ENCODE results near the gene SLC25A47.

The SLC25A47 gene

DNA sequence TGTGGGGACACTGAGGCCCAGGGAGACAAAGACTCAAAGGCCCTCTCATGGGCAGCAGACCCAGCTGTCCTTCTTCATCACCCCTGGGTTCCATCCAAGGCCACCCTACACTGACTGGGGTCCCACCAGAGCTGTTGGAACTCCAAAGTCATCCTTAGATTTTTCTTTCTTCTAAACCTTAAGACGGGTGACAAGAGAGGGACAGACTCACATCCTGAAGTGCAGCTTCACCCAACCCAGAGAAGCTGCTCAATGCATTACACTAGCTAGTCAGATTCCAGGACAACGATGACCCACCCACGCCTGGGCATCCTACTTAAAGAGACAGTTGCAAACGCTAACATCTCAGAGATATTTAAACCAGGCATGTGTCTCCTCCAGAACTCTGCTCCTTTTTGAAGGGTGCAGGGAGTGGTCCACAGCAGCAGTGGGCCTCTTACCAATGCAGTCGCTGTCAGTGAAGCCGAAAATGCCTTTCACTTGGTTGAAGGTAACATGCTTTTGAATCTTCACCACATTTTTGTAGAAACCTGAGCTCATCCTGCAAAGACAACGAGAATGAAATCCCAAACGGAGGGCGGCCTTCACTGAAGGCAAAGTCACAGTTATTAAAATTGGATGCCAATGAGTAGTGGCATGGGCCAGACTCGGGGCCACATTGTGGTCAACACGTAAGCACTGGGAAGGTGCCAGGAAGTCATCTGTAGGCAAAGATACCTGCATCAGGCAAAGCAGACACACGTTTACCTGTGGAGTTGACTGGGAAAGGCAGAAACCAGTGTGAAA lies 23.4 kb downstream of the SLC25A47 start:
- H3K79me1 ChIP-seq (ENCODE audit: low read length): no peaks in the 10 kb centered on the region
- no peak overlapping the region for H3K56ac ChIP-seq (ENCODE audit: low read length)
- H3K79me2 ChIP-seq (ENCODE audit: control insufficient read depth, insufficient read depth, low read length): no peaks in the 10 kb centered on the region
- H2BK5ac ChIP-seq (ENCODE audit: low read length): no peak overlapping the region
- H3K4me1 ChIP-seq (ENCODE audit: control insufficient read depth, low read depth, low read length): no peaks in the 10 kb centered on the region
- H3K4me3 ChIP-seq (ENCODE audit: low read length): no peak overlapping the region
- no peaks in the 10 kb centered on the region for H3K27me3 ChIP-seq (ENCODE audit: insufficient read depth, low read length, poor library complexity)
- H3K9ac ChIP-seq (ENCODE audit: low read length): no peak overlapping the region
- H4K8ac ChIP-seq (ENCODE audit: low read depth, low read length): no peak overlapping the region
- no peak overlapping the region for H3K4ac ChIP-seq (ENCODE audit: low read depth, low read length)
- WGBS (ENCODE audit: extremely low coverage, insufficient coverage, low lambda C conversion rate): no CpG with 5 or more reads among the region's 12 CpGs
- H2BK120ac ChIP-seq (ENCODE audit: low read depth, low read length): no peak overlapping the region
- no peak for DNase-seq
- H2AK5ac ChIP-seq (ENCODE audit: low read length): no peak overlapping the region
- no peak overlapping the region for H3K18ac ChIP-seq (ENCODE audit: low read length)
- H2BK15ac ChIP-seq (replicated peaks; ENCODE audit: low read depth): no peak overlapping the region
- H3K27ac ChIP-seq (ENCODE audit: low read depth, low read length): no peak overlapping the region
- H3K4me2 ChIP-seq (ENCODE audit: low read length): no peak overlapping the region
- no peak overlapping the region for H4K5ac ChIP-seq (ENCODE audit: low read length)
- H3K36me3 ChIP-seq (ENCODE audit: control insufficient read depth, insufficient read depth, low read length): peaks cover 32% of the 10 kb centered on the region
- H3K23ac ChIP-seq (ENCODE audit: low read length): no peak overlapping the region

DNA sequence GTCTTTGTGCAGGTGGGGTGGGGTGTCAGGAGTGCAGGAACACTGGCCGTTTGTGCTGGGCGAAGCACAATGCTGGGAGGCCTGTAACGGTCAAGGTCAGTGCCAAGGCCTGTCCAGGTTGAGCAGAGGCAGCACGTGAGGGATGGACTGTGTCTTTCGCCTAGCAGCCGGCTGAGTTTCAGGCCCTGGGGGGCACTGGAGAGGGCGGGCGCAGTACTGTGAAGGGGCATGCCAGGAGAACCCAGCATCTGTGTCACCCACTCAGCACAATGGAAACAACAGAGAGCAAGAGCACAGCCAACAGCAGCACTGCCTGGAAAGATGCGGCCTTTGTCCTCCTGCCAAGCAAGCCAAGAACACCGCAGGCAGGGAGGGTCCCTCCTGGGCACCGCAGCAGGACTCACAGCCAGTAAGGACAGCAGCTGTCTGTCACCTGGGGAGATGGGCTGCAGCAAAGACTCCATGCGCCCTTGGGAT lies 25.2 kb downstream of the SLC25A47 start:
- H3K4me3 ChIP-seq (ENCODE audit: low read length): no peak overlapping the region
- no peak overlapping the region for H2AK5ac ChIP-seq (ENCODE audit: low read length)
- H3K27ac ChIP-seq (ENCODE audit: low read depth, low read length): no peak overlapping the region
- H2BK15ac ChIP-seq (replicated peaks; ENCODE audit: low read depth): no peak overlapping the region
- no CpG with 5 or more reads among the region's 12 CpGs for WGBS (ENCODE audit: extremely low coverage, insufficient coverage, low lambda C conversion rate)
- no peak overlapping the region for H3K23ac ChIP-seq (ENCODE audit: low read length)
- no peak overlapping the region for H3K18ac ChIP-seq (ENCODE audit: low read length)
- no peak overlapping the region for H3K56ac ChIP-seq (ENCODE audit: low read length)
- no peak overlapping the region for H2BK5ac ChIP-seq (ENCODE audit: low read length)
- H3K4me2 ChIP-seq (ENCODE audit: low read length): no peak overlapping the region
- no peak overlapping the region for H3K4ac ChIP-seq (ENCODE audit: low read depth, low read length)
- H2BK120ac ChIP-seq (ENCODE audit: low read depth, low read length): no peak overlapping the region
- DNase-seq: no peak
- H3K79me2 ChIP-seq (ENCODE audit: control insufficient read depth, insufficient read depth, low read length): no peaks in the 10 kb centered on the region
- H3K4me1 ChIP-seq (ENCODE audit: control insufficient read depth, low read depth, low read length): no peaks in the 10 kb centered on the region
- H3K27me3 ChIP-seq (ENCODE audit: insufficient read depth, low read length, poor library complexity): no peaks in the 10 kb centered on the region
- peaks cover 26% of the 10 kb centered on the region for H3K36me3 ChIP-seq (ENCODE audit: control insufficient read depth, insufficient read depth, low read length)
- H3K9ac ChIP-seq (ENCODE audit: low read length): no peak overlapping the region
- H4K5ac ChIP-seq (ENCODE audit: low read length): no peak overlapping the region
- H3K79me1 ChIP-seq (ENCODE audit: low read length): no peaks in the 10 kb centered on the region
- no peak overlapping the region for H4K8ac ChIP-seq (ENCODE audit: low read depth, low read length)

DNA sequence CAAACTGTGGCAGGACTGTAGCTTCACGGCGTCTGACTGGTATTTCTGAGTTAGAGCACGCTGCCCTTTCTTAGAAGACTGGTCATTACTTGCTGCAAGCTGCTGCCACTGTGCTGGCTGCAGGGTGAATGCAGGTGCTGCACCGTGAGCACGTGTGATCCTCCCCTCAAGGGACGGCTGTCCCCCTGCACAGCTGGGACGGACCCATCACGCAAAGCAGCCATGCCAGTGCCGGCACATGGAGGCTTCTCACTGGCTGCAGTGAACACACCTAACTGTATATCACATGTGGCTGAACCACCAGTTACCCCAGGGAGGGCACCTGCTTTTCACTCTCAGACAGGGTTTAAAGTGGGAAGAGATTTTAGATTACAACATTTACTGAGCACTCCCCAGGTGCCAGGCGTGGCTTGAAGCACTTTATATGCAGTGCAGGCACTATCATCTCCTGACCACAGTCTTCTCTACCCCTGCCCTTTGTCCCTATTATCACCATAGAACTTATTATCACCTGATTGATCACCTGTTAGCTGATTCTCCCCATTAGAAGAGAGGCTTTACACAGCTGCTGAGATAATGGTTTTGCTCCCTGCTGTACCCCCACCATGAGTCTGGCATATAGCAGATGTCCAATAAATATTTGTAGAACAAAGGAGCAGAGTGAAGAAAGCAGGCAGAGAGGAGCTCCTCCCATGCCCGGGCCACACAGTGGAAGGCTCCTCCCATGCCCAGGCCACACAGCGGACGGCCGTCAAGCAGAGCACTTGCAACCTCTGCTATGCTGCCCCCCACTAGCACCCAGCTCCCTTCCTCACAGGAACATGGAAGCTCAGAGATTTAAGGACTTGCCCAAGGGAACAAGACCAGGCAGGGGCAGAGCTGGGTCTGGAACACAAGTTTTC lies 25.9 kb downstream of the SLC25A47 start:
- Histone ChIP-seq H3K4me2 (ENCODE audit: low read length) (no peak overlapping the region), H4K5ac (ENCODE audit: low read length) (no peak overlapping the region), H3K36me3 (ENCODE audit: control insufficient read depth, insufficient read depth, low read length) (peaks cover 32% of the 10 kb centered on the region), H2BK5ac (ENCODE audit: low read length) (no peak overlapping the region), H3K79me2 (ENCODE audit: control insufficient read depth, insufficient read depth, low read length) (no peaks in the 10 kb centered on the region), H3K18ac (ENCODE audit: low read length) (no peak overlapping the region), H2BK15ac (replicated peaks; ENCODE audit: low read depth) (no peak overlapping the region), H3K4ac (ENCODE audit: low read depth, low read length) (no peak overlapping the region), H3K27me3 (ENCODE audit: insufficient read depth, low read length, poor library complexity) (no peaks in the 10 kb centered on the region), H2BK120ac (ENCODE audit: low read depth, low read length) (no peak overlapping the region), H3K23ac (ENCODE audit: low read length) (no peak overlapping the region), H2AK5ac (ENCODE audit: low read length) (no peak overlapping the region), H4K8ac (ENCODE audit: low read depth, low read length) (no peak overlapping the region), H3K79me1 (ENCODE audit: low read length) (no peaks in the 10 kb centered on the region), H3K4me3 (ENCODE audit: low read length) (no peak overlapping the region), H3K4me1 (ENCODE audit: control insufficient read depth, low read depth, low read length) (no peaks in the 10 kb centered on the region), H3K56ac (ENCODE audit: low read length) (no peak overlapping the region), H3K27ac (ENCODE audit: low read depth, low read length) (peak overlapping the region; percentile 3), H3K9ac (ENCODE audit: low read length) (no peak overlapping the region)
- no CpG with 5 or more reads among the region's 14 CpGs for WGBS (ENCODE audit: extremely low coverage, insufficient coverage, low lambda C conversion rate)
- no peak for DNase-seq

DNA sequence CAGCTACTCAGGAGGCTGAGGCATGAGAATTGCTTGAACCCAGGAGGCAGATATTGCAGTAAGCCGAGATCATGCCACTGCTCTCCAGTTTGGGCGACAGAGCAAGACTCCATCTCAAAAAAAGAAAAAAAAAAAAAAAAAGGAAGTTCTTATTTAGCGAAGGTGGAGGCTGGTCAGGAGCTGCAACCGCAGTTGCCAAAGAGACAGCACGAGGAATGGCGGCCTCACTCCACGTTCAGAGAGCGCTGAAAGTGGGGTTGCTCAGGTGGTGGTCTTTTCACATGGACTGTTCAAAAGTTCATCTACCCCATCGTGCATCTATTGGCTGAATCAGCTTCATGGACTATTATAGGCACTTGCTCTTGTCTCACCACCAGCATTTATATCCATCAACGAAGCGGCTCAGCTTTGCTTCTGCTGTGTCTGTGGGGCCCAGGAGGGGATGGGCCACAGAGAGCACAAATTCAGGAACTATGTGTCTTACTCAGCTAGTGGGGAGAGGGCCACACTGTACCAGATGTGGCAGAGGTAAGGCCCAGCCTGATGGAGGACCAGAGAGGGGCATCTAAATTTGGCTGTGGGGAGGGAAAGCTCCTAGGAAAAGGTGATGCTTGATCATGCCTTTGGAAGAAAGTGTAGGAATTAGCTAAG lies 27.3 kb downstream of the SLC25A47 start:
- Histone ChIP-seq H2AK5ac (ENCODE audit: low read length) (no peak overlapping the region), H3K4me2 (ENCODE audit: low read length) (no peak overlapping the region), H3K4me1 (ENCODE audit: control insufficient read depth, low read depth, low read length) (no peaks in the 10 kb centered on the region), H3K4ac (ENCODE audit: low read depth, low read length) (no peak overlapping the region), H3K27me3 (ENCODE audit: insufficient read depth, low read length, poor library complexity) (no peaks in the 10 kb centered on the region), H2BK5ac (ENCODE audit: low read length) (no peak overlapping the region), H3K36me3 (ENCODE audit: control insufficient read depth, insufficient read depth, low read length) (peaks cover 35% of the 10 kb centered on the region), H4K8ac (ENCODE audit: low read depth, low read length) (no peak overlapping the region), H3K27ac (ENCODE audit: low read depth, low read length) (no peak overlapping the region), H3K4me3 (ENCODE audit: low read length) (no peak overlapping the region), H3K23ac (ENCODE audit: low read length) (no peak overlapping the region), H3K79me2 (ENCODE audit: control insufficient read depth, insufficient read depth, low read length) (no peaks in the 10 kb centered on the region), H3K79me1 (ENCODE audit: low read length) (no peaks in the 10 kb centered on the region), H2BK15ac (replicated peaks; ENCODE audit: low read depth) (no peak overlapping the region), H3K56ac (ENCODE audit: low read length) (no peak overlapping the region), H3K18ac (ENCODE audit: low read length) (no peak overlapping the region), H3K9ac (ENCODE audit: low read length) (no peak overlapping the region), H2BK120ac (ENCODE audit: low read depth, low read length) (no peak overlapping the region), H4K5ac (ENCODE audit: low read length) (no peak overlapping the region)
- no peak for DNase-seq
- WGBS (ENCODE audit: extremely low coverage, insufficient coverage, low lambda C conversion rate): no CpG with 5 or more reads among the region's 11 CpGs

DNA sequence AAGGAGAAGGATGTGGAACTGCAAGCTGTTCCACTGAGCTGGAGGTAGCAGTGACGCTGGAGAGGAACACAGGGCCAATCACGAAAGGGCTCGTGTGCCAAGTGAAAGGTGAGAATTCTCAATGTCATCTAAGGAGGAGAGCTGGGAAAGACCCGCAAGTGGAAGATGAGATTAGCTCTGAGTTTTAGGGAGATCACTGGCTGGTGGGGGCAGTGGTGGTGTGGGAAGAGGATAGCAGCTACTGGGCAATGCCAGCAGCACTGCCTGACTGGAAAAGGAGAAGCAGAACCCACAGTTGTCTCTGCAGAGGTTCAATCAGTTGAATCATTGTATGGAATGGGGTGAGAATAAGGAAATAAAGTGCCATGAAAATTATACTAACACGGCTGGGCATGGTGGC lies 27.8 kb downstream of the SLC25A47 start:
- Histone ChIP-seq H2BK15ac (replicated peaks; ENCODE audit: low read depth) (no peak overlapping the region), H3K18ac (ENCODE audit: low read length) (no peak overlapping the region), H3K27me3 (ENCODE audit: insufficient read depth, low read length, poor library complexity) (no peaks in the 10 kb centered on the region), H3K4me1 (ENCODE audit: control insufficient read depth, low read depth, low read length) (no peaks in the 10 kb centered on the region), H3K27ac (ENCODE audit: low read depth, low read length) (no peak overlapping the region), H4K5ac (ENCODE audit: low read length) (no peak overlapping the region), H3K4me3 (ENCODE audit: low read length) (no peak overlapping the region), H3K4ac (ENCODE audit: low read depth, low read length) (no peak overlapping the region), H3K4me2 (ENCODE audit: low read length) (no peak overlapping the region), H3K9ac (ENCODE audit: low read length) (no peak overlapping the region), H3K23ac (ENCODE audit: low read length) (no peak overlapping the region), H3K79me1 (ENCODE audit: low read length) (no peaks in the 10 kb centered on the region), H2BK5ac (ENCODE audit: low read length) (no peak overlapping the region), H4K8ac (ENCODE audit: low read depth, low read length) (no peak overlapping the region), H3K79me2 (ENCODE audit: control insufficient read depth, insufficient read depth, low read length) (no peaks in the 10 kb centered on the region), H2AK5ac (ENCODE audit: low read length) (no peak overlapping the region), H2BK120ac (ENCODE audit: low read depth, low read length) (no peak overlapping the region), H3K36me3 (ENCODE audit: control insufficient read depth, insufficient read depth, low read length) (peaks cover 33% of the 10 kb centered on the region), H3K56ac (ENCODE audit: low read length) (no peak overlapping the region)
- no peak for DNase-seq
- WGBS (ENCODE audit: extremely low coverage, insufficient coverage, low lambda C conversion rate): no CpG with 5 or more reads among the region's 5 CpGs

Data from mesendoderm (in vitro differentiated cells).